ENCODE results near the gene SIPA1L3.

- TF ChIP-seq HDAC2 (IDR thresholded peaks at IDR 0.05): no peak
- no peak for TF ChIP-seq JUNB (IDR thresholded peaks at IDR 0.05)
- no peak for TF ChIP-seq CTCF (IDR thresholded peaks at IDR 0.05)
- TF ChIP-seq RFX5 (IDR thresholded peaks at IDR 0.05): no peak
- TF ChIP-seq POLR2A (IDR thresholded peaks at IDR 0.05; ENCODE audit: low read length): no peak
- no peak for TF ChIP-seq ZFP36 (IDR thresholded peaks at IDR 0.05; ENCODE audit: borderline replicate concordance, partially characterized antibody)
- TF ChIP-seq EP300 (IDR thresholded peaks at IDR 0.05): no peak
- no peak for TF ChIP-seq MAX (IDR thresholded peaks at IDR 0.05)
- TF ChIP-seq HOXA7 (CRISPR knock-in tag; IDR thresholded peaks at IDR 0.05): no peak
- no peak for TF ChIP-seq RAD21 (conservative IDR thresholded peaks at IDR 0.05 in 1 of 2, IDR thresholded peaks at IDR 0.05 in 1 of 2)
- TF ChIP-seq SMC3 (IDR thresholded peaks at IDR 0.05): no peak
These were observed 39.2 kb upstream of the SIPA1L3 start for GRCh38 chr19:37867831-37868230.
